Keratinocyte (primary cell): ENCODE data around the gene MAP7D3. TPM values are rescaled to one million over a fixed set of nuclear protein-coding genes. Genes with fewer than 3 reads are reported as not detected.

Experiments used
- DNase-seq: peaks from one replicate; pipeline ENCODE4 v3.0.0-alpha.2; 2011; ENCODE audit warnings: low read depth, missing footprints, low spot score
- FAIRE-seq: peaks from 2 replicates; lab custom pipeline; 2011; peaks lifted over from hg19 to GRCh38; lab: Jason Lieb, UNC
- H2AFZ ChIP-seq: 2 replicates; pipeline ENCODE4 v1.6.0; 2012; ENCODE audit warnings: low read length, control low read depth, inconsistent platforms; ENCODE audit not compliant: control insufficient read depth
- H3K27ac ChIP-seq: 2 replicates; pipeline ENCODE4 v1.5.1; 2011; ENCODE audit warnings: low read length; ENCODE audit not compliant: control insufficient read depth, insufficient read depth
- H3K27me3 ChIP-seq: 3 replicates; pipeline ENCODE4 v1.6.0; 2011; ENCODE audit warnings: low read length; ENCODE audit not compliant: control insufficient read depth, insufficient read depth; ENCODE audit errors: extremely low read depth
- H3K36me3 ChIP-seq, 2 experiments: 2 replicates in 1 of 2; 3 replicates in 1 of 2; pipeline ENCODE4 v1.5.1; 2011; ENCODE audit warnings: low read length in 2 of 2, mild to moderate bottlenecking in 1 of 2; ENCODE audit not compliant: control insufficient read depth in 2 of 2, insufficient read depth in 2 of 2; ENCODE audit errors: extremely low read depth in 1 of 2
- H3K4me1 ChIP-seq: 3 replicates; pipeline ENCODE4 v1.5.1; 2011; ENCODE audit warnings: low read length; ENCODE audit not compliant: control insufficient read depth, insufficient read depth; ENCODE audit errors: extremely low read depth
- H3K4me2 ChIP-seq: 3 replicates; pipeline ENCODE4 v1.6.0; 2011; ENCODE audit warnings: low read depth, low read length; ENCODE audit not compliant: control insufficient read depth, insufficient read depth; ENCODE audit errors: extremely low read depth
- H3K4me3 ChIP-seq, 3 experiments: fragments of 200-600 bp in 1 of 3; sonication (generic) in 1 of 3; 2 replicates in 2 of 3; 3 replicates in 1 of 3; pipeline ENCODE4 v1.5.1; 2011 to 2016; ENCODE audit warnings: low read length in 3 of 3, mild to moderate bottlenecking in 3 of 3, control low read depth in 2 of 3, inconsistent platforms in 1 of 3, low read depth in 1 of 3, mixed read lengths in 1 of 3, mixed run types in 1 of 3, moderate library complexity in 1 of 3; ENCODE audit not compliant: control insufficient read depth in 2 of 3, insufficient read depth in 2 of 3; ENCODE audit errors: extremely low read depth in 1 of 3
- H3K79me2 ChIP-seq: 2 replicates; pipeline ENCODE4 v1.6.0; 2012; ENCODE audit warnings: low read length; ENCODE audit not compliant: control insufficient read depth, insufficient read depth
- H3K9ac ChIP-seq: 3 replicates; pipeline ENCODE4 v1.6.0; 2011; ENCODE audit warnings: low read length; ENCODE audit not compliant: control insufficient read depth, insufficient read depth; ENCODE audit errors: extremely low read depth
- H3K9me1 ChIP-seq: 3 replicates; pipeline ENCODE4 v1.6.0; 2011; ENCODE audit warnings: low read length; ENCODE audit not compliant: control insufficient read depth, insufficient read depth; ENCODE audit errors: extremely low read depth
- H3K9me3 ChIP-seq: 2 replicates; pipeline ENCODE4 v1.5.1; 2012; ENCODE audit warnings: low read depth, low read length; ENCODE audit not compliant: control insufficient read depth
- H4K20me1 ChIP-seq: 3 replicates; pipeline ENCODE4 v1.6.0; 2011; ENCODE audit warnings: low read length; ENCODE audit not compliant: control insufficient read depth, insufficient read depth; ENCODE audit errors: extremely low read depth
- CTCF ChIP-seq, 3 experiments: IDR thresholded peaks in 1 of 3; conservative IDR thresholded peaks in 1 of 3; optimal IDR thresholded peaks in 1 of 3; 2 replicates in 2 of 3; 3 replicates in 1 of 3; pipeline versions ENCODE3 to v1.5.1; 2011; ENCODE audit warnings: low read length in 3 of 3, mild to moderate bottlenecking in 3 of 3, moderate library complexity in 2 of 3, control low read depth in 1 of 3, inconsistent platforms in 1 of 3; ENCODE audit not compliant: insufficient read depth in 2 of 3; ENCODE audit errors: extremely low read depth in 1 of 3
- EZH2 ChIP-seq: IDR thresholded peaks from one replicate; pipeline ENCODE4 v1.6.1; 2012; ENCODE audit warnings: inconsistent platforms, mild to moderate bottlenecking, low read length, moderate library complexity
- dilution Hi-C: fragments of 300-500 bp; cut with MboI; formaldehyde crosslinking; loops from one replicate; pipeline ENCODE4 v1.7.0; 2020; ENCODE audit warnings: low sequenced_read_pairs; ENCODE audit not compliant: extremely low pct_ligation_motif_present
- polyA plus RNA-seq, 5 experiments: library from polyadenylated mRNA; depleted of rRNA in 3 of 5; stranded (reverse) in 3 of 5; stranded (forward) in 1 of 5; unstranded in 1 of 5; fragments of >200 nt; gene quantifications; 1 replicate in 1 of 5; 2 replicates in 3 of 5; 3 replicates in 1 of 5; pipeline versions ENCODE4 v1.2.1 to v1.2.3, GENCODE V29; 2011 to 2012; ENCODE audit warnings: missing spikeins in 2 of 5, low read depth in 1 of 5, low replicate concordance in 1 of 5

The MAP7D3 gene
- polyA plus RNA-seq, 1 donor (not counting 4 experiments of a cell fraction or from before 2014, with no cell fraction given) = 13.6 TPM

GRCh38 chrX:136219893-136220292 is 31.3 kb downstream of the MAP7D3 start:
- H3K27me3 ChIP-seq = no peaks in the 10 kb centered on the region
- peaks cover 3 to 9% of the 10 kb centered on the region in 2 experiments for H3K36me3 ChIP-seq
- FAIRE-seq (no peak), DNase-seq (no peak)
- H3K4me2 ChIP-seq = no peak overlapping the region
- H2AFZ ChIP-seq = no peak overlapping the region
- dilution Hi-C loops = no loop called here
- H3K79me2 ChIP-seq = no peaks in the 10 kb centered on the region
- TF ChIP-seq EZH2 = no peak
- no peak for TF ChIP-seq CTCF (optimal IDR thresholded peaks at IDR 0.05 in 1 of 3, IDR thresholded peaks at IDR 0.05 in 1 of 3, conservative IDR thresholded peaks at IDR 0.05 in 1 of 3; ENCODE audit: extremely low read depth in 1 of 3, insufficient read depth in 2 of 3, low read length in 3 of 3)
- no peaks in the 10 kb centered on the region for H3K9me1 ChIP-seq
- H3K4me3 ChIP-seq = no peak overlapping the region
- no peak overlapping the region for H3K27ac ChIP-seq
- H3K9me3 ChIP-seq = no peaks in the 10 kb centered on the region
- peaks cover 12% of the 10 kb centered on the region for H3K4me1 ChIP-seq
- H3K9ac ChIP-seq = no peak overlapping the region
- no peaks in the 10 kb centered on the region for H4K20me1 ChIP-seq

- TF ChIP-seq CTCF (optimal IDR thresholded peaks at IDR 0.05 in 1 of 3, IDR thresholded peaks at IDR 0.05 in 1 of 3, conservative IDR thresholded peaks at IDR 0.05 in 1 of 3; ENCODE audit: extremely low read depth in 1 of 3, insufficient read depth in 2 of 3, low read length in 3 of 3) (no peak), EZH2 (no peak)
- H3K9me3 ChIP-seq = no peaks in the 10 kb centered on the region
- H3K27me3 ChIP-seq = no peaks in the 10 kb centered on the region
- no peaks in the 10 kb centered on the region for H4K20me1 ChIP-seq
- H3K36me3 ChIP-seq = peaks cover 0 to 1% of the 10 kb centered on the region in 2 experiments
- no peak overlapping the region for H3K4me2 ChIP-seq
- FAIRE-seq (no peak), DNase-seq (no peak)
- no peak overlapping the region for H3K27ac ChIP-seq
- H3K4me3 ChIP-seq = no peak overlapping the region
- no peaks in the 10 kb centered on the region for H3K9me1 ChIP-seq
- no peak overlapping the region for H3K9ac ChIP-seq
- no peaks in the 10 kb centered on the region for H3K79me2 ChIP-seq
- dilution Hi-C loops = no loop called here
- peaks cover 9% of the 10 kb centered on the region for H3K4me1 ChIP-seq
- no peak overlapping the region for H2AFZ ChIP-seq
Measured at GRCh38 chrX:136215559-136215958, 35.6 kb downstream of the MAP7D3 start.
